Measurements from ENCODE around the gene DQX1.
A peak's percentile ranks its signal among the peaks of the same experiment; 100 is the strongest.

Gene DQX1

GRCh38 chr2:74535440-74535965, 9.5 kb upstream of the DQX1 start:
- DNase-seq (ENCODE audit: extremely low spot score, insufficient read length, low read depth) (no peak), FAIRE-seq (no peak)

GRCh38 chr2:74534411-74534810, 8.4 kb upstream of the DQX1 start:
- FAIRE-seq, result no peak

GRCh38 chr2:74533464-74533863, 7.4 kb upstream of the DQX1 start:
- DNase-seq (ENCODE audit: extremely low spot score, insufficient read length, low read depth), result no peak
- no peak for FAIRE-seq

More at GRCh38 chr2:74534411-74534810, 8.4 kb upstream of the DQX1 start:
- no peak for DNase-seq (ENCODE audit: extremely low spot score, insufficient read length, low read depth)

- FAIRE-seq, result no peak
These were observed 6.2 kb upstream of the DQX1 start for GRCh38 chr2:74532222-74532621.

GRCh38 chr2:74531666-74532065, 5.6 kb upstream of the DQX1 start:
- no peak for DNase-seq (ENCODE audit: extremely low spot score, insufficient read length, low read depth)

More at GRCh38 chr2:74532222-74532621, 6.2 kb upstream of the DQX1 start:
- DNase-seq (ENCODE audit: extremely low spot score, insufficient read length, low read depth), result no peak

GRCh38 chr2:74530239-74531187, 4.5 kb upstream of the DQX1 start:
- FAIRE-seq (peak; percentile 86), DNase-seq (ENCODE audit: extremely low spot score, insufficient read length, low read depth) (no peak)

More at GRCh38 chr2:74531666-74532065, 5.6 kb upstream of the DQX1 start:
- no peak for FAIRE-seq

GRCh38 chr2:74529357-74530238, 3.6 kb upstream of the DQX1 start, which contains the start of the genes AUP1 and HTRA2:
TSS of gene AUP1 (minus strand) at chr2:74529706. CDS start at chr2:74529629, 77 bp downstream.
TSS of gene HTRA2 (plus strand) at chr2:74529933. CDS start at chr2:74530007, 74 bp downstream.
- DNase-seq (ENCODE audit: extremely low spot score, insufficient read length, low read depth) (peak; percentile 99), FAIRE-seq (peak; percentile 96)

- DNase-seq (ENCODE audit: extremely low spot score, insufficient read length, low read depth), result no peak
- FAIRE-seq, result no peak
These were observed 2.7 kb upstream of the DQX1 start for GRCh38 chr2:74528600-74529356.

GRCh38 chr2:74527741-74528140, 1.7 kb upstream of the DQX1 start:
- DNase-seq (ENCODE audit: extremely low spot score, insufficient read length, low read depth) (no peak), FAIRE-seq (no peak)

- no peak for FAIRE-seq
These were observed 709 bp upstream of the DQX1 start for GRCh38 chr2:74526649-74527230.

GRCh38 chr2:74524955-74525716, 895 bp downstream of the DQX1 start:
- DNase-seq (ENCODE audit: extremely low spot score, insufficient read length, low read depth) (no peak), FAIRE-seq (no peak)

More at GRCh38 chr2:74526649-74527230, 709 bp upstream of the DQX1 start:
- no peak for DNase-seq (ENCODE audit: extremely low spot score, insufficient read length, low read depth)

GRCh38 chr2:74524005-74524404, 2.0 kb downstream of the DQX1 start:
- no peak for FAIRE-seq

GRCh38 chr2:74522516-74522915, 3.5 kb downstream of the DQX1 start:
- DNase-seq (ENCODE audit: extremely low spot score, insufficient read length, low read depth), result no peak
- FAIRE-seq, result no peak

More at GRCh38 chr2:74524005-74524404, 2.0 kb downstream of the DQX1 start:
- DNase-seq (ENCODE audit: extremely low spot score, insufficient read length, low read depth), result no peak

- no peak for FAIRE-seq
These were observed 9.4 kb downstream of the DQX1 start for GRCh38 chr2:74516650-74517049.

GRCh38 chr2:74515981-74516633, 9.9 kb downstream of the DQX1 start:
- FAIRE-seq (peak; percentile 62), DNase-seq (ENCODE audit: extremely low spot score, insufficient read length, low read depth) (no peak)

More at GRCh38 chr2:74516650-74517049, 9.4 kb downstream of the DQX1 start:
- no peak for DNase-seq (ENCODE audit: extremely low spot score, insufficient read length, low read depth)

GRCh38 chr2:74515271-74515980, 10.6 kb downstream of the DQX1 start:
- no peak for FAIRE-seq

More at GRCh38 chr2:74515271-74515980, 10.6 kb downstream of the DQX1 start:
- no peak for DNase-seq (ENCODE audit: extremely low spot score, insufficient read length, low read depth)
